Measurements from ENCODE around the gene RNF121.

RNF121 gene

GRCh38 chr11:72007089-72007476 lies 78.2 kb downstream of the RNF121 start:
- no peak for FAIRE-seq

DNA sequence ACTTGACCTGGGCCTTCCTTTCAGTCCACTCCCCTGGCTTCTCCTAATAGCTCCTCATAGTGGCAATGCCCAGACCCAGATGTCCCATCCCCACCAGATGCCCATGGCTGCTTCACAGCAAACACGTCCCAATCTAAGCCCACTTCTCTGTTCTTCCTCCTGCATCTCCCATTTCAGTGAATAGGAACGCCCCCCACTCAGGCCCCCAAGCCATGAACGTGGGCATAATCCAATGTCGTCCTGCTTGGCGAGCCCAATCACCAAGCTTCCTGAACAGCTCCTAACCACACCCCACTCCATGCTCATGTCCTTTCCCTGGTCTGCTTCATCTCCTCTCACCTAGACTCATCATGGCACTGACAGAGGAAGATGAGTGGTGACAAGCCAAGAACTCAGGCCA lies 78.7 kb downstream of the RNF121 start:
- no peak for FAIRE-seq

- FAIRE-seq: no peak
Measured at GRCh38 chr11:72008728-72009127, 79.9 kb downstream of the RNF121 start.

DNA sequence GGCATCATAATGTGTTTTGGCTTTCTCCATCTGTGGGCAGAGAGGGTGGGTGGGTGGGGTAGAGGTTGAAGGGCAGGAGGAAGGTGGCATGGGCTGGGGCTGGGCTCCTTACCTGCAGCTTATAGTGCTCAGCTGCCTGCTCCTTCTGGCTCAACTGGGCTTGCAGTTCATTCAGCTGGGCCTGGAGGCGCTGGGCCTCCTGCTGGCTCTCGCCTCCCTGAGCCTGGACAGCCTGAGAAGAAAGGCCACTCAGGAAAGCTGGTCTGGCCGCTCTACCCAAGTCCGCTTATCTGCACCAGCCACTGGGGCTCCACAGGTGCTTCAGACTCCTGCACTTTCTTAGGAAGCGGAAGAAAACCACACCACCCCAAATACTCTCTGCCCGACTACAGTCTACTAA lies 80.3 kb downstream of the RNF121 start:
- no peak for FAIRE-seq

GRCh38 chr11:72010529-72011233 lies 81.8 kb downstream of the RNF121 start:
- FAIRE-seq: no peak

GRCh38 chr11:72012091-72012630 lies 83.3 kb downstream of the RNF121 start:
- FAIRE-seq: no peak

DNA sequence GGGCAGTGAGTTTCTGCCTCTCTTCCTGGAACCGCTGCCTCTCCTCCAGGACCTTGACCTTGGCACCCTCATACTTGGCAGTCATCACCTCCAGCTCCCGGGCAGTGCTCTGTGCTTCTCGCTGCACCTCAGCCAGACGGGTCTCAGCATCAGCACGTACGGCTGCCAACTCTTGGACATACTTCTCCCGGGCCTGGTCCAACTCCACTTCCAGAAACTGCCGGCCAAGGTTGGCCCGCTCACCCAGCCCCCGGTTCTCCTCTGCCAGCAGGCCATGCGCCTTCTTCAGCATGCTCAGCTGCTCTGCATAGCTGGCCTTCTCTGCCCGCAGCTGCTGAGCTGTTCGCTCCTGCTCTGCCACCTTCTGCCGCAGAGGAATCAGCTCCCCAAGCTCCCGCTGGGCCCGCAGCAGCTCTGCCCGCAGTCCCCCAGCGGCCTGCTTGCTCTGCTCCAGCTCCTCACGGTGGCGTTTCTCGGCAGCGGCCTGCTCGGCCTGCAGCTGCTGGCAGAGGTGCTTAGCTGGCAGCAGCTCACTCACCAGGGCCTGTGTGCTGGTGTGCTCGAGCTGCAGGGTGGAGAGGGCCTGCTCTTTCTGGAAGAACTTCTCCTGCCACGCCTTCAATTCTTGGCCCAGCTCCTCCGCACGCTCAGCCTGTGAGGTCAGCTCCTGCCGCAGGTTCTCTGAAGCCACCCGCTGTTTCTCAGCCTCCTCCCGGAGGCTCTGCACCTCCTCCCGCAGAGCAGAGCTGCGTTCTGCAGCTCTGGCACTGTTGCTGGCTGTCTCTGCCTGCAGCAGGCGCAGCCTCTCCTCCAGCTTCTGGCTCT lies 84.3 kb downstream of the RNF121 start:
- FAIRE-seq: no peak

DNA sequence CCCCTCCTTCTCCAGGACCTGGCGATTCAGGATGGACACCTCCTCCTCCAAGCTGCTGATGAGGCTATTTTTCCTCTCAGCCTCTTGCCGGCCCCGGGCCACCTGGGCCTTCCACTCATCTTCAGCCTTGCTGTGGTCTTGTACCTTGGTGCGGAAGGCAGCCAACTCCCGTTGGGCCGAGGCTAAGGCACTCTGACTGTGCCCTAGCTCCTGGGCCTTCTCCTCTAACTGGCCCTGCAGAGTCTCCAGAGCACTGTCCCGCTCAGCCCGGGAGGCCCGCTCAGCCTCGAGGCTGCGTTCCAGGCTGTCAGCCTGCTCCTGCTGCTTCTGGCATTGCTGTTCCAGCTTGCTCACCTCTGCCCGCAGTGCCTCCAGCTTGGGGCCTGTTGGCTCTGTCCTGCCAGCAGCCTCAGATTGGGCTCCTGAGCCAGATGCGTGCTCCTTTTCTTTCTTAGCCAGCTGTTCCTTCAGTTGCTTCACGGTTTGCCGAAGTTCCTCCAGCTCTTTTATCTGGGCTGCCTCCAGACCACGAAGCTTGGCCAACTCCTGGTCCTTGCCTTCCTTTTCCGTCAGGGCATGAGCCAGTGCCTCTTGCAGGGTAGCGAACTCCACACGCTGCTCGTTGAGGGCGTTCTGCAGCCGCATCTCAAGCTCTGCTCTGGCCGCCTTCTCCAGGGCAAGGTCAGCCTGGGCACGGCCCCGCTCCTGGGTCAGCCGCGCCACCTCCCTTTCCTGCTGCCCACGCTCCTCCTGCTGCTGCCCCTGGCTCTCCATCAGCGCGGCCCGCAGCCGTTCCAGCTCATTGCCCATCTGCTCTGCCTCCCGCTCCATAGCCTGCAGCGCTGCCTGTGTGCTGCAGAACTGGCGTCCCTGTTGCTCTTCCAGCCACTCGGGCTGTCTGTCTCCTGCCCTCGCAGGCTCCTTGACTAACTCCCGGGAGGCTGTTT lies 85.2 kb downstream of the RNF121 start:
- no peak for FAIRE-seq

GRCh38 chr11:72014761-72015320 lies 86.0 kb downstream of the RNF121 start:
- no peak for FAIRE-seq

DNA sequence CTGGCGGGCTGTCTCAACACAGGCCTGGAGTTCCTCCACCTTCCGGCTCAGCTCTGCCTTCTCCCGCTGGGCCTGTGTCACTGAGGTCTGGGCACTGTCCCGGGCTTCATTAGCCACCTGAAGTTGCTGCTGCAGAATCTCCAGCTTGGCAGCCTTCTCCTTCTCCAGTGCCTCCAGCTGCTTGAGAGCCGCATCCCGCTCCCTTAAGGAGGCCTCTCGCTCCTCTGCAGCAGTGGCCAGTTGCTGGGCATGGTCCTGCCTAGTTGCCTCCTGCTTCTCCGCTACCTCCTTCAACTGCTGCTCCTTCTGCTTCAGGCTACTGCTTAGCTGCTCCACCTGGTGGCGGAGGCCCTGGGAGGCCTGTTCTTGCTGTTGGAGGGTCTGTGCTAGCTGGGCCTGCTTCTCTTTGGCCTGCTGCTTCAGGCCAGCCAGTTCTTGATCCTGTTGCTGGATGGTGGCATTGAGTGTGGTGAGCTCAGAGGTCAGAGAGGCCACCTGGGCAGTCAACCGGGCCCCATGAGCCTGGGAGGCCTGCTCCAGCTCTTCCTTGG lies 86.7 kb downstream of the RNF121 start:
- FAIRE-seq: no peak

DNA sequence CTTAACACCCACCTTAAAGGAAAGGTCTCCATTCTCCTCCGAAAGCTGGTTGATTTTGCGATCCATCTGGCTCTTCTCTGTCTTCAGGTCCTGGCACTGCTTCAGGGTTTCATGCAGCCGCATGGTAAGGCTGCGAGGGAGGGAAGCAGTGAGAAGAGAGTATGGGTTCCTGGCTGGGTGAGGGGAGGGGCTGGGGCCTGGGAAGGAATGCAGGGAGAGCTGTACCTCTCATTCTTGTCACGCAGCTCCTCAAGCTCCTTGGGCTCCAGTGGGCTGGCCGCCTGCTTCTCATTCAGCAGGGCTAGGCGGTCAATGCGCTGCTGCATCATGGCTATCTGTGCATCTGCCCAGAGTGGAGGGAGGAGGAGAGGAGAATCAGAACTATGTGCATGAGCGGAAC lies 89.3 kb downstream of the RNF121 start:
- no peak for FAIRE-seq

GRCh38 chr11:72023335-72023734 lies 94.5 kb downstream of the RNF121 start:
- FAIRE-seq: no peak

GRCh38 chr11:72024069-72024754 lies 95.4 kb downstream of the RNF121 start:
- FAIRE-seq: no peak

GRCh38 chr11:72026090-72026489 lies 97.2 kb downstream of the RNF121 start:
- FAIRE-seq: no peak

- no peak for FAIRE-seq
Measured at GRCh38 chr11:72030472-72031045, 101.7 kb downstream of the RNF121 start.

DNA sequence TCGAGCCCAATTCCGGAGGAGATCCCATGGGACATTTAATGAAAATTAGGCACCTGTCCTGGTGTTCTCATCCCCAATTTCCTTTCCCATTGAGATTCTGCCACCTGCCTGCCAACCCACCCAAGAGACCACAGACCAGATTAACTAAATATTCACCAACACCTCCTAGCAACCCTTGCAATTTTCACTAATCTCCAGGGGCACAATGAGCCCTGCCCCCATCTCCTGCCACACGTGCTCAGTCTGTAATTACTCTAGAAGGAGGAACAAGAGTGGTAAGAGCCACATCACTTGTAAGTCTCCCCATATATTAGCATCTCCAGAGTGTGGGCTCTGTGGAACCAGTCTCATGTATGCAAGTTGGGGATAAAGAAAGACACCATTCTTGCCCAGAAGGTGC lies 107.8 kb downstream of the RNF121 start:
- FAIRE-seq: no peak

DNA sequence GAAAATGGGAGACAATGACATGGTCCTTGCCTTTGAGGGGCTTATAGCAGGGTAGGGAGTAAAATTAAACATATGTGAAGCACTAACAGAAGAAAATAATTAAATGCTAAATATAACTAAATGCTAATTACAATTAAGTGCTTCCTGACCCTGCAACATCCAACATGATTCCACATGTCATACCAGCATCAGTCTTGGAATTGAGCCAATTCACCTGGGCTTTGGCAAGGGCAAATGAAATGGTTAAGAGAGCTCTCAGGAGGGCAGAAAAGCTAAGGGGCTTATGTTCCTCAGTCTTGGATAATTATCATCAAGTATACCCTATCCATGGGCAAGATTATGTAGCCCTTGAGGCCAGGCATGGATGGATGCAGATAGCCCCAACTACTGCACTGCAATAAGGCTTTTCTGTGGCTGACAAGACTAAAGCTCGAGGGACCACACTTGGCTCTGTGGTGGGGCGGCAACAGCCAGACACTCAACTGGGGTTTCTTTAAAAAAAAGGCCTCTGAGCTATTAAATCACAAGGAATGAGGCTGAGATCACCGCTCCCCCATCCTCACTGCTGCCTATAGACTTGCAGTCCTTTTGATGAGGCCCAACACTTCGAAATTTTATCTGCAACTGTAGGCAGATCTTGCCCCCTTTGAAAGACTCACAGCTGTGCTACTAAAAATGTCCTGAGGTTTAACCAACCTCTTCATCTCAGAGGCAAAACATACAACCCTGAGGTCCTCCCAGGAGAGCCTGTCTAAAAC lies 108.9 kb downstream of the RNF121 start:
- no peak for FAIRE-seq

GRCh38 chr11:72038491-72038890 lies 109.6 kb downstream of the RNF121 start:
- FAIRE-seq: no peak

DNA sequence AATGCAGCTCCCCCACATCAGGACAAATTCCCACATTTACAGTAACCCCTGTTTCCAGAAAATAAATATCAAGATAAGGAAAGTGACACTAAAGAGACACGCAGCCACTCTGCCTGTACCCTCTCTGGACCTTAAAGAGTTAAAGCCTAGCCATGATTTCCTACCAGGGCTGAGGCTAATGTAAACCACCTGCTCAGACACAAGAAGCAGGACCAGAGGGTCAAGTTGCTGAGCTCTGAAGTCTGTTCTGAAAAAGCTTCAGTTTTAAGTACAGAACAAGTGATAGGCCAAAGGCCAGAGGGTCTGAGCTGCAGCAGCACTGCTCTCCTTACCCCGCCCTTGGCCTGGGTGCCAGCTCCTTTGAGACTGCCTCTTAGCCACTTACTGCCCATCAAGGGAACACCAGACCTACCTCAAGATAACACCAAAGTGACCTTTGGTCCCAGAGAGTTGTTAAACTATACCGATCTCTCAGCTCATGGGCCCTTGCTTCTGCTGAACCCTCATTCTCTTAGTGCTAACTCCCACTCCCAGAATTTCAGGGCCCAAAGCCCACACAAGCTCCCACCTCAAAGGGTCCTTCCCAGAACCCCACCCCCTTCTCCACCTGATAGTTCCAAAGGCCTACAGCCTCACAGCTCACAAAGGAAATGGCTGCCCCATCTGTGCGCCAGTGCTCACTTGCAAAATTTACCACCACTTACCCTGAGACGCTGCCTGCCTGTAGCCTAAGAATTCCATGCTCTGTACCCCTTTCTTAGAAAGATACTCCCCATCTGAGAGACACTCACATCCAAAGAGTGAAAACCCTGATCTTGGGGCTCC lies 110.4 kb downstream of the RNF121 start:
- no peak for FAIRE-seq

Data from islet of Langerhans (tissue), 1 donor.